GM10847 (cell line): ENCODE data around the gene PCYT2.

Experiments
- POLR2A ChIP-seq: IDR thresholded peaks from 2 replicates; pipeline ENCODE4 v1.6.1; 2011; ENCODE audit not compliant: insufficient read length; ENCODE audit errors: extremely low read depth

The PCYT2 gene

GRCh38 chr17:81858170-81858966 is 52.8 kb downstream of the PCYT2 start:
- TF ChIP-seq POLR2A: no peak

DNA sequence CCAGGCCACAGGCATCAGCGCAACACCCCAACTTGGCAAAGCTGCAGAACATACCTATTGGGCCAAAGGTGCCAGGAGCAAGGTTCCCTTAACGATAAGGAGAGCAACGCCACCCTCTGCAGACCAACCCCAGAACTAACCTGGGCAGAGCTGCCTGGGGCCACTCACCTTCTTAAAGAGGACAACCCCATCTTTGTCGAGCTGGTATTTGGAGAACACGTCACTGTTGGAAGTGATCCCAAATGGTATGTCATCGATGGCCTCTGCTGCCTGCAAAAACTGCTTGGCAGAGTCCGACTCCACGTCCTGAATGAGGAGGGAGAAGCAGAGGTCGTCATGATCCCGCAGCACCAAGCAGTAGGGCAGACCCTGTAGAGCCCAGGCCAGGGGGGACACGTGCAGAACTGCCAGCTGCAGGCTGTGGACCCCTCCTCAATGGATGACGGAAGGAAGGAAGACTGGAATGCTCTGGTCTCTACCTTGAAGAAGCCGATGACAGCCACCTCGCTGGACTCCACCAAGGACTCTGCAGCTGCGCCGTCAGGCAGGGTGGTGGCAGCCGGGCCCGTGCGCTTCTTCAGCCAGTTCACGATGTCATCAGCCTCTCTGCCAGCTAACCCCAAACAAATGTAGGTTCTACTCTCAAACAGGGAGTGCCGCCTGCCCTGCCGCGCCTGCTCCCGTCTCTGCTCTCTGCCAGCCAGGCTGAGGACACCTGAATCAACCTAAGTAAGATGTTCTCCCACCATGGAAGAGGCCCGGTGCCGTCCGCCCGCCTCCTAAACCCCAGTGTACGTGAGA is 56.0 kb downstream of the PCYT2 start:
- TF ChIP-seq POLR2A: no peak

GRCh38 chr17:81852237-81852636 is 59.0 kb downstream of the PCYT2 start:
- TF ChIP-seq POLR2A: no peak

GRCh38 chr17:81851423-81851822 is 59.8 kb downstream of the PCYT2 start:
- no peak for TF ChIP-seq POLR2A
